GM23338 (cell line): ENCODE data around the gene MYO5A. TPM values are rescaled to one million over a fixed set of nuclear protein-coding genes. Genes with fewer than 3 reads are reported as not detected.

Source experiments
- ATAC-seq: fragments of 200-7000 bp; cut with Tn5 transposase; 3 replicates; pipeline ENCODE4 v1.9.1; 2020
- DNase-seq: peaks from one replicate; pipeline ENCODE4 v3.0.0-alpha.2; 2015; ENCODE audit warnings: low spot score
- H2AFZ ChIP-seq: fragments of 200-600 bp; sonication (generic); 2 replicates; pipeline ENCODE4 v1.8.0; 2016; ENCODE audit warnings: antibody characterized with exemption, mild to moderate bottlenecking, moderate library complexity
- H3F3A ChIP-seq: fragments of 200-600 bp; sonication (generic); replicated peaks from 2 replicates; pipeline ENCODE4 v1.8.0; 2017; ENCODE audit warnings: antibody characterized with exemption, mixed run types, low read depth
- H3K27ac ChIP-seq: fragments of 200-600 bp; sonication (generic); 2 replicates; pipeline ENCODE4 v1.6.1; 2016; ENCODE audit warnings: low read depth
- H3K27me3 ChIP-seq: fragments of 200-600 bp; sonication (generic); 2 replicates; pipeline ENCODE4 v1.8.0; 2016; ENCODE audit warnings: mild to moderate bottlenecking, mixed run types, moderate library complexity; ENCODE audit not compliant: insufficient read depth
- H3K36me3 ChIP-seq: fragments of 200-600 bp; sonication (generic); 2 replicates; pipeline ENCODE4 v1.8.0; 2016; ENCODE audit warnings: mild to moderate bottlenecking; ENCODE audit not compliant: insufficient read depth
- H3K4me1 ChIP-seq: fragments of 200-600 bp; sonication (generic); 2 replicates; pipeline ENCODE4 v1.8.0; 2016; ENCODE audit warnings: mild to moderate bottlenecking, moderate library complexity; ENCODE audit not compliant: insufficient read depth
- H3K4me2 ChIP-seq: fragments of 200-600 bp; sonication (generic); 2 replicates; pipeline ENCODE4 v1.7.1; 2017; ENCODE audit warnings: mixed run types
- H3K4me3 ChIP-seq: fragments of 200-600 bp; sonication (generic); 2 replicates; pipeline ENCODE4 v1.6.1; 2016; ENCODE audit warnings: mixed run types
- H3K79me2 ChIP-seq: fragments of 200-600 bp; sonication (generic); replicated peaks from 2 replicates; pipeline ENCODE4 v1.8.0; 2017; ENCODE audit warnings: mild to moderate bottlenecking; ENCODE audit not compliant: insufficient read depth
- H3K9me2 ChIP-seq: fragments of 200-600 bp; sonication (generic); 2 replicates; pipeline ENCODE4 v1.8.0; 2017; ENCODE audit not compliant: insufficient read depth
- H4K20me1 ChIP-seq: fragments of 200-600 bp; sonication (generic); replicated peaks from 2 replicates; pipeline ENCODE4 v1.8.0; 2017; ENCODE audit warnings: mild to moderate bottlenecking; ENCODE audit not compliant: insufficient read depth
- H3K27ac Mint-ChIP-seq: 2 replicates; pipeline ENCODE4 v1.8.0; 2020; ENCODE audit warnings: inconsistent platforms, mild to moderate bottlenecking, moderate library complexity, mixed read lengths
- H3K27me3 Mint-ChIP-seq: 3 replicates; pipeline ENCODE4 v1.8.0; 2022; ENCODE audit warnings: low read depth, mild to moderate bottlenecking, moderate library complexity, mixed read lengths, inconsistent platforms; ENCODE audit not compliant: insufficient read depth, poor library complexity
- H3K36me3 Mint-ChIP-seq: 3 replicates; pipeline ENCODE4 v1.8.0; 2021; ENCODE audit warnings: low read depth, mild to moderate bottlenecking, inconsistent platforms, moderate library complexity, mixed read lengths
- H3K4me1 Mint-ChIP-seq: 3 replicates; pipeline ENCODE4 v1.8.0; 2020; ENCODE audit warnings: mild to moderate bottlenecking, inconsistent platforms, mixed read lengths
- H3K4me3 Mint-ChIP-seq: 3 replicates; pipeline ENCODE4 v1.8.0; 2021; ENCODE audit warnings: moderate library complexity, mild to moderate bottlenecking, inconsistent platforms, mixed read lengths
- H3K9me3 Mint-ChIP-seq: 3 replicates; pipeline ENCODE4 v1.8.0; 2020; ENCODE audit warnings: moderate library complexity, mild to moderate bottlenecking, inconsistent platforms, mixed read lengths
- CREB1 ChIP-seq: fragments of 250-450 bp; sonication (Bioruptor Pico); IDR thresholded peaks from 2 replicates; pipeline ENCODE4 v1.5.0; 2020; ENCODE audit warnings: low read depth, mild to moderate bottlenecking, moderate library complexity
- CTCF ChIP-seq, 2 experiments: fragments of 200-600 bp in 1 of 2; sonication (generic) in 1 of 2; conservative IDR thresholded peaks; 2 replicates each; pipeline versions ENCODE4 v1.5.1 to v1.6.1; 2016 to 2017; ENCODE audit warnings: antibody characterized with exemption in 2 of 2, low read depth in 2 of 2, mild to moderate bottlenecking in 2 of 2, moderate library complexity in 1 of 2
- ETS1 ChIP-seq: IDR thresholded peaks from 2 replicates; pipeline ENCODE4 v1.6.1; 2016; ENCODE audit warnings: antibody characterized with exemption
- EZH2 ChIP-seq: fragments of 200-600 bp; sonication (generic); IDR thresholded peaks from one replicate; pipeline ENCODE4 v1.8.0; 2017; ENCODE audit warnings: antibody characterized with exemption, mild to moderate bottlenecking, low read depth; ENCODE audit not compliant: unreplicated experiment
- EZH2phosphoT487 ChIP-seq: fragments of 200-600 bp; sonication (generic); IDR thresholded peaks from one replicate; pipeline ENCODE4 v1.8.1; 2018; ENCODE audit warnings: antibody characterized with exemption; ENCODE audit not compliant: unreplicated experiment
- JUNB ChIP-seq: IDR thresholded peaks from one replicate; pipeline ENCODE4 v1.6.1; 2016; ENCODE audit warnings: antibody characterized with exemption; ENCODE audit not compliant: unreplicated experiment
- NANOG ChIP-seq: IDR thresholded peaks from 2 replicates; pipeline ENCODE4 v1.6.1; 2016; ENCODE audit warnings: antibody characterized with exemption, borderline replicate concordance
- POLR2AphosphoS5 ChIP-seq: IDR thresholded peaks from 2 replicates; pipeline ENCODE4 v1.6.1; 2016; ENCODE audit warnings: antibody characterized with exemption, low read depth
- REST ChIP-seq: IDR thresholded peaks from one replicate; pipeline ENCODE4 v1.6.1; 2018; ENCODE audit warnings: antibody characterized with exemption; ENCODE audit not compliant: unreplicated experiment
- STAT1 ChIP-seq: IDR thresholded peaks from one replicate; pipeline ENCODE4 v1.6.1; 2016; ENCODE audit warnings: antibody characterized with exemption; ENCODE audit not compliant: unreplicated experiment
- ZNF114 ChIP-seq: fragments of 250-450 bp; sonication (Bioruptor Pico); IDR thresholded peaks from 2 replicates; pipeline ENCODE4 v1.5.0; 2020; ENCODE audit warnings: mild to moderate bottlenecking, moderate library complexity
- ZNF331 ChIP-seq: fragments of 250-450 bp; sonication (Bioruptor Pico); IDR thresholded peaks from 2 replicates; pipeline ENCODE4 v1.5.0; 2020; ENCODE audit warnings: low read depth, mild to moderate bottlenecking, moderate library complexity
- ZNF462 ChIP-seq: fragments of 250-450 bp; sonication (Bioruptor Pico); IDR thresholded peaks from 2 replicates; pipeline ENCODE4 v1.5.0; 2020; ENCODE audit warnings: mild to moderate bottlenecking, moderate library complexity
- polyA plus RNA-seq: library from polyadenylated mRNA; unstranded; fragments of >200 nt; fragmentation: Nextera tagmentation; extraction: Ambion mirVana; gene quantifications from 2 replicates; pipeline ENCODE4 v1.2.1, GENCODE V29; 2016
- total RNA-seq: library from RNA; depleted of rRNA; stranded (reverse); fragments of >200 nt; shearing (Covaris generic); gene quantifications from 2 replicates; pipeline ENCODE4 v1.2.3, GENCODE V29; 2014

MYO5A gene
- total and polyA plus RNA-seq, 2 experiments from 2014 or later: 5.7 to 31.8 TPM

GRCh38 chr15:52288051-52288942, 240.4 kb downstream of the MYO5A start:
- Histone ChIP-seq H3K4me3 (no peak overlapping the region), H2AFZ (no peak overlapping the region), H3F3A (no peaks in the 10 kb centered on the region), H3K27ac (peak overlapping the region; percentile 47), H3K36me3 (peaks cover 4% of the 10 kb centered on the region; the same call in 1 of the 2 replicates), H3K4me2 (no peak overlapping the region), H3K9me2 (no peaks in the 10 kb centered on the region), H3K79me2 (peaks cover 18% of the 10 kb centered on the region; the same call in 1 of the 2 replicates), H3K4me1 (no peaks in the 10 kb centered on the region), H3K27me3 (no peaks in the 10 kb centered on the region), H4K20me1 (no peaks in the 10 kb centered on the region)
- ATAC-seq (peak; percentile 51), DNase-seq (no peak)
- no peak overlapping the region for H3K4me3 Mint-ChIP-seq
- H3K4me1 Mint-ChIP-seq: peaks cover 24% of the 10 kb centered on the region
- TF ChIP-seq ZNF114 (CRISPR knock-in tag) (no peak), STAT1 (no peak), ETS1 (no peak), ZNF331 (no peak), ZNF462 (CRISPR knock-in tag) (no peak), CREB1 (CRISPR knock-in tag) (no peak), CTCF (conservative IDR thresholded peaks at IDR 0.05; ENCODE audit: low read depth in 2 of 2) (no peak), JUNB (no peak), POLR2AphosphoS5 (no peak), EZH2 (no peak), REST (no peak), NANOG (no peak), EZH2phosphoT487 (no peak)
- H3K27me3 Mint-ChIP-seq: peaks cover 5% of the 10 kb centered on the region
- H3K27ac Mint-ChIP-seq: no peak overlapping the region
- H3K36me3 Mint-ChIP-seq: peaks cover 55% of the 10 kb centered on the region
- peaks cover 19% of the 10 kb centered on the region for H3K9me3 Mint-ChIP-seq
